COLO668 (cell line): ENCODE results near the gene PRSS53.
"Not testable (repeated sequence)": the region's sequence is repeated elsewhere in the genome, so short reads cannot be mapped to it uniquely, and the experiment has no call there.

Source experiments
- DNase-seq: peaks from one replicate; lab custom pipeline; 2025; ENCODE audit not compliant: unreplicated experiment; lab: John Stamatoyannopoulos, UW

PRSS53 gene

GRCh38 chr16:31118223-31119155, 29.7 kb upstream of the PRSS53 start:
- DNase-seq: no peak

- peak; percentile 98 for DNase-seq
These were observed 28.9 kb upstream of the PRSS53 start, which contains the start of gene KAT8 for GRCh38 chr16:31117384-31118222. Gene KAT8, plus strand, starts transcription at chr16:31117664. Its CDS starts 18 bp downstream, at chr16:31117682.

GRCh38 chr16:31114468-31114867, 25.7 kb upstream of the PRSS53 start:
- no peak for DNase-seq

GRCh38 chr16:31113121-31114120, 24.7 kb upstream of the PRSS53 start:
- no peak for DNase-seq

- no peak for DNase-seq
These were observed 24.0 kb upstream of the PRSS53 start for GRCh38 chr16:31112711-31113110.

GRCh38 chr16:31111881-31112466, 23.2 kb upstream of the PRSS53 start:
- DNase-seq: no peak

- DNase-seq: no peak
These were observed 21.6 kb upstream of the PRSS53 start for GRCh38 chr16:31110106-31111034.

- no peak for DNase-seq
These were observed 20.9 kb upstream of the PRSS53 start for GRCh38 chr16:31109622-31110021.

GRCh38 chr16:31108794-31109558, 20.2 kb upstream of the PRSS53 start:
- DNase-seq: no peak

GRCh38 chr16:31108035-31108793, 19.5 kb upstream of the PRSS53 start, which contains the start of gene BCKDK:
Gene BCKDK, plus strand, starts transcription at chr16:31108386. Its CDS starts 838 bp downstream, at chr16:31109224.
- DNase-seq: peak; percentile 76

- no peak for DNase-seq
These were observed 18.7 kb upstream of the PRSS53 start for GRCh38 chr16:31107465-31107867.

- no peak for DNase-seq
These were observed 18.0 kb upstream of the PRSS53 start for GRCh38 chr16:31106509-31107464.

- peak; percentile 54 for DNase-seq
These were observed 17.0 kb upstream of the PRSS53 start for GRCh38 chr16:31105677-31106213.

GRCh38 chr16:31100876-31101641, 12.3 kb upstream of the PRSS53 start:
- not testable (repeated sequence) for DNase-seq
